PC-3 (cell line): Measurements from ENCODE around the gene TIMM21. TPM values are rescaled to one million over a fixed set of nuclear protein-coding genes. Genes with fewer than 3 reads are reported as not detected.

ENCODE experiments used
- ATAC-seq: fragments of 200-7000 bp; cut with Tn5 transposase; 2 replicates; pipeline ENCODE4 v1.9.1; 2020; ENCODE audit warnings: mild to moderate bottlenecking, moderate library complexity
- BruUV-seq: library from RNA; stranded (reverse); fragments of 400-500 nt; replicated peaks from 2 replicates; lab custom pipeline; 2021; lab: Mats Ljungman, UMichigan
- CTCF ChIA-PET: fragments of 300-600 bp; sonication (Branson Sonifier 250); formaldehyde crosslinking; loops from one replicate; lab custom pipeline; 2022; ENCODE audit warnings: antibody characterized with exemption; lab: Charles Lee
- POLR2A ChIA-PET: fragments of 300-600 bp; sonication (Branson Sonifier 250); formaldehyde crosslinking; loops from one replicate; lab custom pipeline; 2022; ENCODE audit warnings: antibody characterized with exemption; ENCODE audit not compliant: unreplicated experiment; lab: Charles Lee
- DNase-seq: peaks from one replicate; pipeline ENCODE4 v3.0.0-alpha.2; 2015
- H2AFZ ChIP-seq: fragments of 300-600 bp; sonication (generic); 2 replicates; pipeline ENCODE4 v1.6.0; 2016; ENCODE audit warnings: antibody characterized with exemption, low read length
- H3F3A ChIP-seq: fragments of 300-600 bp; sonication (generic); one replicate; pipeline ENCODE4 v1.6.0; 2017; ENCODE audit warnings: antibody characterized with exemption, low read length, control low read depth, mild to moderate bottlenecking; ENCODE audit not compliant: unreplicated experiment
- H3K27ac ChIP-seq: fragments of 300-600 bp; sonication (generic); 2 replicates; pipeline ENCODE4 v1.5.1; 2016; ENCODE audit warnings: mild to moderate bottlenecking, low read length
- H3K27me3 ChIP-seq: fragments of 300-600 bp; sonication (generic); 2 replicates; pipeline ENCODE4 v1.6.1; 2016; ENCODE audit warnings: low read length, mixed read lengths
- H3K36me3 ChIP-seq: fragments of 300-600 bp; sonication (generic); 2 replicates; pipeline ENCODE4 v1.6.1; 2016; ENCODE audit warnings: low read depth, mixed run types, low read length, mixed read lengths
- H3K4me1 ChIP-seq: fragments of 300-600 bp; sonication (generic); 2 replicates; pipeline ENCODE4 v1.5.1; 2016; ENCODE audit warnings: low read length; ENCODE audit not compliant: insufficient read depth
- H3K4me2 ChIP-seq: fragments of 300-600 bp; sonication (generic); 2 replicates; pipeline ENCODE4 v1.6.0; 2016; ENCODE audit warnings: low read length
- H3K4me3 ChIP-seq: fragments of 300-600 bp; sonication (generic); 2 replicates; pipeline ENCODE4 v1.5.1; 2016; ENCODE audit warnings: mild to moderate bottlenecking, low read length, mixed read lengths
- H3K79me2 ChIP-seq: fragments of 300-600 bp; sonication (generic); 2 replicates; pipeline ENCODE4 v1.6.1; 2017; ENCODE audit warnings: low read length, mixed read lengths
- H3K9ac ChIP-seq: fragments of 300-600 bp; sonication (generic); 2 replicates; pipeline ENCODE4 v1.6.0; 2016; ENCODE audit warnings: mild to moderate bottlenecking, low read length
- H3K9me2 ChIP-seq: fragments of 300-600 bp; sonication (generic); replicated peaks from 2 replicates; pipeline ENCODE4 v1.6.1; 2016; ENCODE audit warnings: mixed run types, low read length, mixed read lengths
- H3K9me3 ChIP-seq: fragments of 300-600 bp; sonication (generic); 2 replicates; pipeline ENCODE4 v1.6.1; 2016; ENCODE audit warnings: low read length, mixed read lengths
- H4K20me1 ChIP-seq: fragments of 300-600 bp; sonication (generic); 2 replicates; pipeline ENCODE4 v1.6.1; 2016; ENCODE audit warnings: low read length, mixed read lengths
- CTCF ChIP-seq: fragments of 300-600 bp; sonication (generic); conservative IDR thresholded peaks from 2 replicates; pipeline ENCODE4 v1.5.1; 2017; ENCODE audit warnings: antibody characterized with exemption, low read depth, mild to moderate bottlenecking, low read length
- EZH2 ChIP-seq: fragments of 300-600 bp; sonication (generic); IDR thresholded peaks from one replicate; pipeline ENCODE4 v1.6.1; 2017; ENCODE audit warnings: antibody characterized with exemption, mild to moderate bottlenecking, low read length; ENCODE audit not compliant: unreplicated experiment
- EZH2phosphoT487 ChIP-seq: fragments of 300-600 bp; sonication (generic); IDR thresholded peaks from 2 replicates; pipeline ENCODE4 v1.6.1; 2018; ENCODE audit warnings: mild to moderate bottlenecking, antibody characterized with exemption, low read length, borderline replicate concordance
- intact Hi-C: fragments of 100-400 bp; cut with micrococcal nuclease; formaldehyde crosslinking; loops from 2 replicates; pipeline ENCODE4 v1.9.0; 2023
- total RNA-seq: library from RNA; depleted of rRNA; stranded (reverse); fragments of >200 nt; gene quantifications from 2 replicates; pipeline ENCODE4 v1.2.3, GENCODE V29; 2014

TIMM21 gene
- total RNA-seq, 1 experiment from 2014 or later, result 120 TPM

- no peaks in the 10 kb centered on the region for H3F3A ChIP-seq
- no peaks in the 10 kb centered on the region for H3K9me3 ChIP-seq
- CTCF ChIA-PET, result no interaction called here
- H3K9ac ChIP-seq, result no peak overlapping the region
- peaks cover 11% of the 10 kb centered on the region for H3K4me1 ChIP-seq
- H3K4me2 ChIP-seq, result no peak overlapping the region
- TF ChIP-seq CTCF (no peak), EZH2 (no peak), EZH2phosphoT487 (no peak)
- H3K4me3 ChIP-seq, result no peak overlapping the region
- no peak overlapping the region for H2AFZ ChIP-seq
- H3K79me2 ChIP-seq, result no peaks in the 10 kb centered on the region
- H3K36me3 ChIP-seq, result no peaks in the 10 kb centered on the region
- ATAC-seq, result no peak
- intact Hi-C loops, result no loop called here
- no peaks in the 10 kb centered on the region for H4K20me1 ChIP-seq
- H3K9me2 ChIP-seq, result no peaks in the 10 kb centered on the region
- POLR2A ChIA-PET, result no interaction called here
- no peak for DNase-seq
- no TSS peak for BruUV-seq
- no peaks in the 10 kb centered on the region for H3K27me3 ChIP-seq
- H3K27ac ChIP-seq, result no peak overlapping the region
Measured at GRCh38 chr18:74185860-74186259, 37.5 kb downstream of the TIMM21 start.

GRCh38 chr18:74186661-74187060 is 38.3 kb downstream of the TIMM21 start:
- no peaks in the 10 kb centered on the region for H3K9me2 ChIP-seq
- H3K4me1 ChIP-seq, result peaks cover 11% of the 10 kb centered on the region
- POLR2A ChIA-PET, result interaction anchor here (0.7 kb wide), 1 partner anchor 14 kb away, joined by 3 read pairs; no protein-coding TSS in a partner anchor
- CTCF ChIA-PET, result no interaction called here
- H3K4me2 ChIP-seq, result no peak overlapping the region
- H3K36me3 ChIP-seq, result no peaks in the 10 kb centered on the region
- H4K20me1 ChIP-seq, result no peaks in the 10 kb centered on the region
- TF ChIP-seq EZH2phosphoT487, result no peak
- no peak for TF ChIP-seq CTCF
- no peak for TF ChIP-seq EZH2
- DNase-seq (no peak), ATAC-seq (no peak)
- H3K9ac ChIP-seq, result no peak overlapping the region
- H3K4me3 ChIP-seq, result no peak overlapping the region
- intact Hi-C loops, result no loop called here
- no peak overlapping the region for H3K27ac ChIP-seq
- H3F3A ChIP-seq, result no peaks in the 10 kb centered on the region
- H3K9me3 ChIP-seq, result no peaks in the 10 kb centered on the region
- no TSS peak for BruUV-seq
- H3K79me2 ChIP-seq, result no peaks in the 10 kb centered on the region
- H2AFZ ChIP-seq, result no peak overlapping the region
- H3K27me3 ChIP-seq, result no peaks in the 10 kb centered on the region

GRCh38 chr18:74190086-74190485 is 41.8 kb downstream of the TIMM21 start:
- H3K27ac ChIP-seq, result no peak overlapping the region
- H3K9me3 ChIP-seq, result no peaks in the 10 kb centered on the region
- CTCF ChIA-PET, result no interaction called here
- DNase-seq, result no peak
- no peak for TF ChIP-seq EZH2
- TF ChIP-seq CTCF, result no peak
- TF ChIP-seq EZH2phosphoT487, result no peak
- no peaks in the 10 kb centered on the region for H3K9me2 ChIP-seq
- no peaks in the 10 kb centered on the region for H3K79me2 ChIP-seq
- no TSS peak for BruUV-seq
- no peaks in the 10 kb centered on the region for H4K20me1 ChIP-seq
- H2AFZ ChIP-seq, result no peak overlapping the region
- POLR2A ChIA-PET, result no interaction called here
- H3K27me3 ChIP-seq, result no peaks in the 10 kb centered on the region
- H3K4me1 ChIP-seq, result peaks cover 5% of the 10 kb centered on the region
- H3K9ac ChIP-seq, result no peak overlapping the region
- intact Hi-C loops, result no loop called here
- ATAC-seq, result no peak
- no peaks in the 10 kb centered on the region for H3F3A ChIP-seq
- H3K4me3 ChIP-seq, result no peak overlapping the region
- H3K36me3 ChIP-seq, result no peaks in the 10 kb centered on the region
- no peak overlapping the region for H3K4me2 ChIP-seq
